ENCODE data around the gene ECM1. TPM values are rescaled to one million over a fixed set of nuclear protein-coding genes. Genes with fewer than 3 reads are reported as not detected.

ECM1 gene
- total RNA-seq, 1 experiment from 2014 or later = 3.7 TPM

DNA sequence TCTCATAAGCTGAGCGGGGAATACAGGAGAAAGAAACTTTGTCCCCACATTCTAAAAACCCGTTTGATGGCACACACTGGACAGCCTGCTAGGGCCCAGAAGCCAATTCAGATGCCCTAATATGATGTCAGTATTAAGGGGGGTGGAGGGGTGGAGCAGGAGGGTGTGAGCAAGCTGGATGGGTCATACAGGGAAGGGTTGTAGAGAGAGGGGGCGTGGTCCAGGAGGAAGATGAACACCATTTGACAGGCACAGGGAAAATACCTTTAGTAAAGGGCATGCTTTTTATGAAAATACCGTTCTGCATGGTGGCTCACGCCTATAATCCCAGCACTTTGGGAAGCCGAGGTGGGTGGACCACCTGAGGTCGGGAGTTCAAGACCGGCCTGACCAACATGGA lies 14.7 kb upstream of the ECM1 start:
- no peak overlapping the region for H3K4me3 ChIP-seq (ENCODE audit: low read length)
- H3K36me3 ChIP-seq (ENCODE audit: low read depth, low read length) = peaks cover 32% of the 10 kb centered on the region
- H3K9me3 ChIP-seq (ENCODE audit: low read length) = no peaks in the 10 kb centered on the region
- DNase-seq = peak; percentile 25
- ChIA-PET POLR2A (ENCODE audit: unreplicated experiment) (interaction anchor here (0.5 kb wide), 1 partner anchor 465 kb away, joined by 13 read pairs; no protein-coding TSS in a partner anchor), CTCF (no interaction called here)
- peaks cover 1% of the 10 kb centered on the region for H3K79me2 ChIP-seq (ENCODE audit: low read length)
- H3F3A ChIP-seq (ENCODE audit: low read length, unreplicated experiment) = no peaks in the 10 kb centered on the region
- H2AFZ ChIP-seq (ENCODE audit: low read length) = no peak overlapping the region
- intact Hi-C loops (cut with micrococcal nuclease) = no loop called here
- H3K4me1 ChIP-seq (ENCODE audit: insufficient read depth, low read length) = peaks cover 2% of the 10 kb centered on the region
- TF ChIP-seq EZH2 (IDR thresholded peaks at IDR 0.05; ENCODE audit: low read length, unreplicated experiment) = no peak
- TF ChIP-seq EZH2phosphoT487 (IDR thresholded peaks at IDR 0.05; ENCODE audit: borderline replicate concordance, low read length) = no peak
- TF ChIP-seq, protein P1, sequence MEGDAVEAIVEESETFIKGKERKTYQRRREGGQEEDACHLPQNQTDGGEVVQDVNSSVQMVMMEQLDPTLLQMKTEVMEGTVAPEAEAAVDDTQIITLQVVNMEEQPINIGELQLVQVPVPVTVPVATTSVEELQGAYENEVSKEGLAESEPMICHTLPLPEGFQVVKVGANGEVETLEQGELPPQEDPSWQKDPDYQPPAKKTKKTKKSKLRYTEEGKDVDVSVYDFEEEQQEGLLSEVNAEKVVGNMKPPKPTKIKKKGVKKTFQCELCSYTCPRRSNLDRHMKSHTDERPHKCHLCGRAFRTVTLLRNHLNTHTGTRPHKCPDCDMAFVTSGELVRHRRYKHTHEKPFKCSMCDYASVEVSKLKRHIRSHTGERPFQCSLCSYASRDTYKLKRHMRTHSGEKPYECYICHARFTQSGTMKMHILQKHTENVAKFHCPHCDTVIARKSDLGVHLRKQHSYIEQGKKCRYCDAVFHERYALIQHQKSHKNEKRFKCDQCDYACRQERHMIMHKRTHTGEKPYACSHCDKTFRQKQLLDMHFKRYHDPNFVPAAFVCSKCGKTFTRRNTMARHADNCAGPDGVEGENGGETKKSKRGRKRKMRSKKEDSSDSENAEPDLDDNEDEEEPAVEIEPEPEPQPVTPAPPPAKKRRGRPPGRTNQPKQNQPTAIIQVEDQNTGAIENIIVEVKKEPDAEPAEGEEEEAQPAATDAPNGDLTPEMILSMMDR (conservative IDR thresholded peaks at IDR 0.05; ENCODE audit: low read depth, low read length) = no peak
- no peak overlapping the region for H3K27ac ChIP-seq (ENCODE audit: low read length)
- H3K9me2 ChIP-seq (replicated peaks; ENCODE audit: low read length) = no peaks in the 10 kb centered on the region
- no peaks in the 10 kb centered on the region for H3K27me3 ChIP-seq (ENCODE audit: low read length)
- no peak for ATAC-seq
- H4K20me1 ChIP-seq (ENCODE audit: low read length) = no peaks in the 10 kb centered on the region
- H3K4me2 ChIP-seq (ENCODE audit: low read length) = no peak overlapping the region
- H3K9ac ChIP-seq (ENCODE audit: low read length) = no peak overlapping the region
- no TSS peak for BruUV-seq (replicated peaks)

DNA sequence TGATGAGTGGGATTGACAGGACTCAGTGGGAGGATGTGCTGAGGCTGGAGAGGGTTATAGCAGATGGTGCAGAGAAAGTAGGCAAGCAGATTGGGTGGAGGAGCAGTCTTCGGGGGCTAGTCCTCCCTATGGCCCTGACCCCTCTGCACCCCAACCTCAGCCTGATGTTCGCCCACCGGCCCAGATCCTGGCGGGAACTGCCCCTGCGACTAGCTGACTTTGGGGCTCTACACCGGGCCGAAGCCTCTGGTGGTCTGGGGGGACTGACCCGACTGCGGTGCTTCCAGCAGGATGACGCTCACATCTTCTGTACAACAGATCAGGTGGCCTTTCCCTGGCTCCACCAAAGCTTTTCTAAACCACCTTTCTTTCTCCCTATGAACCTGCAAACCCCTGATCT lies 9.6 kb upstream of the ECM1 start:
- H3K4me2 ChIP-seq (ENCODE audit: low read length) = no peak overlapping the region
- H2AFZ ChIP-seq (ENCODE audit: low read length) = no peak overlapping the region
- ChIA-PET CTCF (no interaction called here), POLR2A (ENCODE audit: unreplicated experiment) (no interaction called here)
- no peaks in the 10 kb centered on the region for H3F3A ChIP-seq (ENCODE audit: low read length, unreplicated experiment)
- H3K9me2 ChIP-seq (replicated peaks; ENCODE audit: low read length) = no peaks in the 10 kb centered on the region
- no peak overlapping the region for H3K27ac ChIP-seq (ENCODE audit: low read length)
- H4K20me1 ChIP-seq (ENCODE audit: low read length) = no peaks in the 10 kb centered on the region
- intact Hi-C loops (cut with micrococcal nuclease) = no loop called here
- TF ChIP-seq, protein P1 (conservative IDR thresholded peaks at IDR 0.05; ENCODE audit: low read depth, low read length) = no peak
- no peak for TF ChIP-seq EZH2phosphoT487 (IDR thresholded peaks at IDR 0.05; ENCODE audit: borderline replicate concordance, low read length)
- no peak for TF ChIP-seq EZH2 (IDR thresholded peaks at IDR 0.05; ENCODE audit: low read length, unreplicated experiment)
- H3K36me3 ChIP-seq (ENCODE audit: low read depth, low read length) = peaks cover 16% of the 10 kb centered on the region
- H3K9me3 ChIP-seq (ENCODE audit: low read length) = no peaks in the 10 kb centered on the region
- no peak for DNase-seq
- H3K9ac ChIP-seq (ENCODE audit: low read length) = no peak overlapping the region
- no peak overlapping the region for H3K4me3 ChIP-seq (ENCODE audit: low read length)
- ATAC-seq = no peak
- no peaks in the 10 kb centered on the region for H3K27me3 ChIP-seq (ENCODE audit: low read length)
- no peaks in the 10 kb centered on the region for H3K79me2 ChIP-seq (ENCODE audit: low read length)
- no TSS peak for BruUV-seq (replicated peaks)
- no peaks in the 10 kb centered on the region for H3K4me1 ChIP-seq (ENCODE audit: insufficient read depth, low read length)

- Histone ChIP-seq H3K9ac (ENCODE audit: low read length) (no peak overlapping the region), H3K4me1 (ENCODE audit: insufficient read depth, low read length) (peaks cover 9% of the 10 kb centered on the region), H4K20me1 (ENCODE audit: low read length) (no peaks in the 10 kb centered on the region), H2AFZ (ENCODE audit: low read length) (no peak overlapping the region), H3K4me2 (ENCODE audit: low read length) (no peak overlapping the region), H3K4me3 (ENCODE audit: low read length) (no peak overlapping the region), H3K9me2 (replicated peaks; ENCODE audit: low read length) (no peaks in the 10 kb centered on the region), H3K27ac (ENCODE audit: low read length) (no peak overlapping the region), H3K79me2 (ENCODE audit: low read length) (no peaks in the 10 kb centered on the region), H3K36me3 (ENCODE audit: low read depth, low read length) (peaks cover 26% of the 10 kb centered on the region), H3K9me3 (ENCODE audit: low read length) (no peaks in the 10 kb centered on the region), H3F3A (ENCODE audit: low read length, unreplicated experiment) (no peaks in the 10 kb centered on the region), H3K27me3 (ENCODE audit: low read length) (no peaks in the 10 kb centered on the region)
- CTCF ChIA-PET = no interaction called here
- POLR2A ChIA-PET (ENCODE audit: unreplicated experiment) = no interaction called here
- DNase-seq = no peak
- BruUV-seq (replicated peaks) = no TSS peak
- no peak for TF ChIP-seq EZH2 (IDR thresholded peaks at IDR 0.05; ENCODE audit: low read length, unreplicated experiment)
- TF ChIP-seq EZH2phosphoT487 (IDR thresholded peaks at IDR 0.05; ENCODE audit: borderline replicate concordance, low read length) = no peak
- TF ChIP-seq, protein P1 (conservative IDR thresholded peaks at IDR 0.05; ENCODE audit: low read depth, low read length) = no peak
- ATAC-seq = no peak
- intact Hi-C loops (cut with micrococcal nuclease) = no loop called here
Observed at GRCh38 chr1:150505431-150505830, 2.5 kb upstream of the ECM1 start.
